ENCODE data around the gene SYNE1. TPM values are rescaled to one million over a fixed set of nuclear protein-coding genes. Genes with fewer than 3 reads are reported as not detected.
A peak's percentile ranks its signal among the peaks of the same experiment; 100 is the strongest.
"Not testable (repeated sequence)": the region's sequence is repeated elsewhere in the genome, so short reads cannot be mapped to it uniquely, and the experiment has no call there.

SYNE1 gene, protein sequence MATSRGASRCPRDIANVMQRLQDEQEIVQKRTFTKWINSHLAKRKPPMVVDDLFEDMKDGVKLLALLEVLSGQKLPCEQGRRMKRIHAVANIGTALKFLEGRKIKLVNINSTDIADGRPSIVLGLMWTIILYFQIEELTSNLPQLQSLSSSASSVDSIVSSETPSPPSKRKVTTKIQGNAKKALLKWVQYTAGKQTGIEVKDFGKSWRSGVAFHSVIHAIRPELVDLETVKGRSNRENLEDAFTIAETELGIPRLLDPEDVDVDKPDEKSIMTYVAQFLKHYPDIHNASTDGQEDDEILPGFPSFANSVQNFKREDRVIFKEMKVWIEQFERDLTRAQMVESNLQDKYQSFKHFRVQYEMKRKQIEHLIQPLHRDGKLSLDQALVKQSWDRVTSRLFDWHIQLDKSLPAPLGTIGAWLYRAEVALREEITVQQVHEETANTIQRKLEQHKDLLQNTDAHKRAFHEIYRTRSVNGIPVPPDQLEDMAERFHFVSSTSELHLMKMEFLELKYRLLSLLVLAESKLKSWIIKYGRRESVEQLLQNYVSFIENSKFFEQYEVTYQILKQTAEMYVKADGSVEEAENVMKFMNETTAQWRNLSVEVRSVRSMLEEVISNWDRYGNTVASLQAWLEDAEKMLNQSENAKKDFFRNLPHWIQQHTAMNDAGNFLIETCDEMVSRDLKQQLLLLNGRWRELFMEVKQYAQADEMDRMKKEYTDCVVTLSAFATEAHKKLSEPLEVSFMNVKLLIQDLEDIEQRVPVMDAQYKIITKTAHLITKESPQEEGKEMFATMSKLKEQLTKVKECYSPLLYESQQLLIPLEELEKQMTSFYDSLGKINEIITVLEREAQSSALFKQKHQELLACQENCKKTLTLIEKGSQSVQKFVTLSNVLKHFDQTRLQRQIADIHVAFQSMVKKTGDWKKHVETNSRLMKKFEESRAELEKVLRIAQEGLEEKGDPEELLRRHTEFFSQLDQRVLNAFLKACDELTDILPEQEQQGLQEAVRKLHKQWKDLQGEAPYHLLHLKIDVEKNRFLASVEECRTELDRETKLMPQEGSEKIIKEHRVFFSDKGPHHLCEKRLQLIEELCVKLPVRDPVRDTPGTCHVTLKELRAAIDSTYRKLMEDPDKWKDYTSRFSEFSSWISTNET (N-terminal part only)
- 100 to 1,000 TPM; 171 to 336 (median 316) TPM for total RNA-seq
- 10 to 100 TPM; 27.8 to 48.4 (median 35.7) TPM for polyA plus RNA-seq
- long read RNA-seq, donor 1, partial matches to known transcripts: 0 of 1 reads
- long read RNA-seq, donor 1, other reads (novel, unspliced or antisense): 0 of 1 reads
- long read RNA-seq, donor 2, partial matches to known transcripts: 5 of 5 reads
- long read RNA-seq, donor 2, other reads (novel, unspliced or antisense): 0 of 5 reads

DNA sequence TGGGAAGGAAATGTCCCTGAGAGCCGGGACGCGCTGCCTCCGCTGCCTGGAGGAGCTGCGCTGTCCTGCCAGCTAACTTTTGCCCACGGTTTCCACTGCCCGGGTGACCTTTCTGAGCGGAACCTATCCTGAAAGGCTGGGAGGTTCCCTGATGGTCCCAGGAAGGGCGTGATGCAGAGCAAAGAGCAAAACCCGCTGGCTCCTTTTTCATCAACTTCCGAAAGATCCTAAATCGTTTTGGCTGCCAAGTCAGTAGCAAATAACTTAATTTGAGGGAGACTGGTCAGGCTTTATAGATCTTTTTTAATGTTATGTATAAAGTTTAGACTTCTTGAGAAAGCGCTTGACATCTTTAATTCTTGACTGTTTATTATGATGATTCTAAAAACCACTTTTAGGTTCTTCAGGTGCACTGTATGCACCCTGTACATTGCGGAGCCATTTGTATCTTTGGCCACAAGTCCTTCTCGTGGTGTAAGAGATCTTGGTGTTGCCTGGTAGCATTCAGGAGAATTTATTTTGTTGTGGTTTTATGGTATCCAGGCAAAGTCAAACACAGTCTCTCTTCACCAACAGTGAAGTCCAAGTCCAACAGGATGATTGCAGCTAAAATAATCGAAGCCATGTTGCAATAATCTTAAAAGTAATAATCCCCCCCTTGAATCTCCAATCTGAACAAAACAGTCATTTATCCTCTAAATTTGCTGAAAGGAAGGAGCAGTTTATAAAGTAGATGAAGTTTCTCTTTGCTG lies at the start of gene SYNE1:
Gene SYNE1 (minus strand): TSS at position 67 of the 752 bp plus-strand sequence. CDS start 9,031 bp downstream, outside the sequence.
- intact Hi-C loops (cut with DNase I; ENCODE audit: low total_unique reads): no loop called here
- no peaks in the 10 kb centered on the region for H3K9me3 ChIP-seq
- peak within 1 kb of the TSS; percentile 43 to 81 (median 62) for H3K4me3 ChIP-seq
- peak within 1 kb of the TSS; percentile 63 to 93 (median 84) for H3K27ac ChIP-seq
- H3K27me3 ChIP-seq (replicated peaks in 1 of 7): peaks cover 0 to 30% (median 7%) of the 10 kb centered on the region in 7 donors
- H3K36me3 ChIP-seq: no peaks in the 10 kb centered on the region
- H3K4me1 ChIP-seq: peaks cover 8 to 55% (median 34%) of the 10 kb centered on the region in 6 donors
- TF ChIP-seq, protein P1, sequence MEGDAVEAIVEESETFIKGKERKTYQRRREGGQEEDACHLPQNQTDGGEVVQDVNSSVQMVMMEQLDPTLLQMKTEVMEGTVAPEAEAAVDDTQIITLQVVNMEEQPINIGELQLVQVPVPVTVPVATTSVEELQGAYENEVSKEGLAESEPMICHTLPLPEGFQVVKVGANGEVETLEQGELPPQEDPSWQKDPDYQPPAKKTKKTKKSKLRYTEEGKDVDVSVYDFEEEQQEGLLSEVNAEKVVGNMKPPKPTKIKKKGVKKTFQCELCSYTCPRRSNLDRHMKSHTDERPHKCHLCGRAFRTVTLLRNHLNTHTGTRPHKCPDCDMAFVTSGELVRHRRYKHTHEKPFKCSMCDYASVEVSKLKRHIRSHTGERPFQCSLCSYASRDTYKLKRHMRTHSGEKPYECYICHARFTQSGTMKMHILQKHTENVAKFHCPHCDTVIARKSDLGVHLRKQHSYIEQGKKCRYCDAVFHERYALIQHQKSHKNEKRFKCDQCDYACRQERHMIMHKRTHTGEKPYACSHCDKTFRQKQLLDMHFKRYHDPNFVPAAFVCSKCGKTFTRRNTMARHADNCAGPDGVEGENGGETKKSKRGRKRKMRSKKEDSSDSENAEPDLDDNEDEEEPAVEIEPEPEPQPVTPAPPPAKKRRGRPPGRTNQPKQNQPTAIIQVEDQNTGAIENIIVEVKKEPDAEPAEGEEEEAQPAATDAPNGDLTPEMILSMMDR (IDR thresholded peaks at IDR 0.05 in 8 of 11, conservative IDR thresholded peaks at IDR 0.05 in 3 of 11): no peak
- TF ChIP-seq POLR2AphosphoS5 (IDR thresholded peaks at IDR 0.05) (peak in 1 of 3 donors; percentile 51), POLR2A (IDR thresholded peaks at IDR 0.05) (no peak)
- no peak for DNase-seq
- WGBS, 5 donors: 24 to 38% (median 26%) methylated on average over 11 to 16 of the region's 16 CpGs

DNA sequence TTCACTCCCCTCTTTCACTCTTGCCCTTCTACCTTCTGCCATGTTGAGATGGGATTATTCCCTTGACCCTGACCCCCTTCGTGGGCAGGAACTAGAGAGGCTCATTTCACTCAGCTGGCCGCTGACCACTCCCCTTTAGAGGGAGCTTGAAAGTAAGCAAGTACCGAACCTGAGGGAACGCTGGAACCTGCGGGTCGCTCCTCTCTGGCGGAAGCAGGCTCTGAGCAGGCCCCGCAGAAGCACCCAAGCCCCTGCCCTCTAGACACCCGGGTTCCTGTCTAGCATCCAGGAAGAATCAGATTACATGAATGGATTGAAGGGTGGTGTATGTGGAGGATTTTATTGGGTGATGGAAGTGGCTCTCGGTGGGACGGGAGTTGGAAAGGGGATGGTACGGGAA lies 48.7 kb upstream of the SYNE1 start:
- H3K27me3 ChIP-seq (replicated peaks in 1 of 7): no peaks in the 10 kb centered on the region
- H3K9me3 ChIP-seq: no peaks in the 10 kb centered on the region
- TF ChIP-seq POLR2A (IDR thresholded peaks at IDR 0.05): no peak
- no peak for TF ChIP-seq POLR2AphosphoS5 (IDR thresholded peaks at IDR 0.05)
- TF ChIP-seq, protein P1 (IDR thresholded peaks at IDR 0.05 in 8 of 11, conservative IDR thresholded peaks at IDR 0.05 in 3 of 11): no peak
- no peak overlapping the region for H3K4me3 ChIP-seq
- H3K36me3 ChIP-seq: no peaks in the 10 kb centered on the region
- intact Hi-C loops (cut with DNase I; ENCODE audit: low total_unique reads): no loop called here
- DNase-seq: no peak
- no peak overlapping the region for H3K27ac ChIP-seq
- 93 to 95% (median 94%) methylated on average over 12 of the region's 12 CpGs for WGBS, 5 donors
- H3K4me1 ChIP-seq: no peaks in the 10 kb centered on the region

DNA sequence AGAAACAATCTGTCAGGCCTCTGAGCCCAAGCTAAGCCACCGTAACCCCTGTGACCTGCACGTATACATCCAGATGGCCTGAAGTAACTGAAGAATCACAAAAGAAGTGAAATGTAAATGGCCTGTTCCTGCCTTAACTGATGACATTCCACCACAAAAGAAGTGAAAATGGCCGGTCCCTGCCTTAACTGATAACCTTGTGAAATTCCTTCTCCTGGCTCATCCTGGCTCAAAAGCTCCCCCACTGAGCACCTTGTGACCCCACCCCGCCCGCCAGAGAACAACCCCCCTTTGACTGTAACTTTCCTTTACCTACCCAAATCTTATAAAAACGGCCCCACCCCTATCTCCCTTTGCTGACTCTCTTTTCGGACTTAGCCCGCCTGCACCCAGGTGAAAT lies 45.8 kb upstream of the SYNE1 start:
- DNase-seq; H3K9me3 ChIP-seq; H3K27me3 ChIP-seq (replicated peaks in 1 of 7); intact Hi-C loops (cut with DNase I; ENCODE audit: low total_unique reads); H3K36me3 ChIP-seq; H3K4me1 ChIP-seq; H3K4me3 ChIP-seq; H3K27ac ChIP-seq: not testable (repeated sequence)
- 72 to 85% (median 79%) methylated on average over 8 of the region's 8 CpGs for WGBS, 5 donors

DNA sequence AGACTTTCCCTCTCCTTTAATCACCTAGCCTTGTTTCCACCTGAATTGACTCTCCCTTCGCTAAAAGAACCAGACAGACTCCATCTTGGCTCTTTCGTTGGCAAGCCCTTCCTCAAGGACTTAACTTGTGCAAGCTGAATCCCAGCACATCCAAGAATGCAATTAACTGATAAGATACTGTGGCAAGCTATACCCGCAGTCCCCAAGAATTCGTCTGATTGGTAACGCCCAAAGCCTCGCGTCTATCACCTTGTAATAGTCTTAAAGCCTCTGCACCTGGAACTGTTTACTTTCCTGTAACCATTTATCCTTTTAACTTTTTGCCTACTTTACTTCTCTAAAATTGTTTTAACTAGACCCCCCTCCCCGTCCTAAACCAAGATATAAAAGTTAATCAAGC lies 45.0 kb upstream of the SYNE1 start:
- DNase-seq: no peak
- intact Hi-C loops (cut with DNase I; ENCODE audit: low total_unique reads): no loop called here
- Histone ChIP-seq H3K27ac (no peak overlapping the region), H3K36me3 (no peaks in the 10 kb centered on the region), H3K4me1 (no peaks in the 10 kb centered on the region), H3K27me3 (replicated peaks in 1 of 7) (no peaks in the 10 kb centered on the region), H3K4me3 (no peak overlapping the region), H3K9me3 (no peaks in the 10 kb centered on the region)
- WGBS, 5 donors: 82 to 88% (median 84%) methylated on average over 8 of the region's 8 CpGs
- no peak for TF ChIP-seq POLR2A (IDR thresholded peaks at IDR 0.05)
- TF ChIP-seq, protein P1 (IDR thresholded peaks at IDR 0.05 in 8 of 11, conservative IDR thresholded peaks at IDR 0.05 in 3 of 11): no peak
- no peak for TF ChIP-seq POLR2AphosphoS5 (IDR thresholded peaks at IDR 0.05)
